NCI-H1092 treated with DMSO at 0.1 percent for 48 hours (cell line): ENCODE data around the gene TCERG1L.
"Not testable (repeated sequence)": the region's sequence is repeated elsewhere in the genome, so short reads cannot be mapped to it uniquely, and the experiment has no call there.

Source experiments
- DNase-seq: peaks from one replicate; lab custom pipeline; 2025; lab: John Stamatoyannopoulos, UW

TCERG1L gene

DNA sequence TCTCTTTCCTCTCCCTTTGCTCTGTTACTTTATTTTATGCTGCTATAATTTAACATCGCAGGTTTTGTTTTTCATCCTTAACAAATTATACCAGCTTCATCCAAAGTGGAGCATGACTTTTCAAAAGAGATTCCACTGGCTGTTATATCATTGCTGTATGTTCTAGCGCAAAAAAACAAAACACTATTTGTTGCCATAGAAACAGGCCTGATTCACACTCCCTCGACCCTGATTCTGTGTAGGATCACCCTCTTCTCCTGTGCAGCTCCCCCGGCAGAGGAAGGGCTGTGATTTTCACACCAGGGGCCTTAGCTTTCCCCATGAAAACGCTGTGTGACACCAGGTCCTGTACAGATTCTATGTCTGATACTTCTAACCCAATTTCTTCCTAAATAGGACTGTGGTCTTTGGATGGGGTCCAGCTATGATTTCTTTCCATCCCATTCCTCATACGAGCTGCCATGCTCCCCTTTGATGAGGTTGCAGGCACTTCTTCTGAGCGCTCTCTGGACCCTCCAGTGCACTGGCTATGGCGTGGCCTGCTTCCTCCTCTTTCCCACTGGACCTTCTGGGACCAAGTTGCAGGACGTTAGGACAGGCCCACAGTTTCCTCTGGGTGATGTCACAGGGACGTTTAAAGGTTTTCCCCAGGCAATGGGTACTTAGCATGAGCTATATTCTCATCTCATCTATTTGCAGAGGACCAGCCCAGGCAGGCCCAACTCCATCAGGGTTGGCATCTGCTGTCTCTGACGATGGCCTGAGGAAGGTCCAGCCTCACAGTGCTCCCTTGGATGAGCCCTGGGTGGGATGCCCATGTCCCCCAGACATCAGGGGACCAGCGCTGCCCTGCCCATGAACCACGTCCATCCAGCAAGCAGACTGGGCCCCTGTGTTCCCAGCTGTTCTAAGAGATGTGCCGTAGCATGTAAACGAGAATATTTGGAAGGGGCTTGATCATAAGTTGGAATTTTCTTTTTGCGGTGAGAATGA is 210.8 kb downstream of the TCERG1L start:
- DNase-seq, result not testable (repeated sequence)

DNA sequence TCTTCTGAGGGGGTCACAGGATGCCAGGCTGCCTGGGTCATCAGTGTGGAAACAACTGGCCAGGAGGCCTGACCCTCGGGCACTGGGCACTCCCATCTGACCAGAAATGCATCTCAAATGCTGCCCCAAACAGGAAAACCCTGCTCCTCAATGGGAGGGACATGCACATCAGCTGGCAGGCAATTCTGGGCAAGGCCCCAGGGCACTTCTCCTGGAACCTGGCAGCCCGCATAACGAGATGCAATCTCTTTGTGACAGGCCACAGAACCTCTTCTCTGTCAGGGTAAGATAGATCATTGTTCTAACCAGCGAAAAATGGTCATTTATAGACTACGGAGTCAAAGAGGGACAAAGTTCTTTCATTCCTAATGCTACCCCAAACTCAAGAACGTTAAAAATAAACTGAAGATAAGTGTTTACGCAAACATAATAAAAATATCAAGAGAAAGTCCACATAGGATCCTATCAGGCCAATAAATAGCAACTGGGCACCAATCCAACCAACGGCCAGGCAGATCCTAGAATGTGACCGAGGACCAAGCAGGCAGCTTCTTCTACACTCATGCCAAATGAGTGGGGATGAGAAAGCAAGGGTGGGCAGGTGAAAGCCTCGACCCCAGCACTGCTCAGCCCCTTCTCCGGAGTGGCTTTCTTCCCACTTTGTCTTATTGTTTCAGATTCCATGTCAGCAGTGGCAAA is 212.3 kb downstream of the TCERG1L start:
- DNase-seq, result peak; percentile 39

DNA sequence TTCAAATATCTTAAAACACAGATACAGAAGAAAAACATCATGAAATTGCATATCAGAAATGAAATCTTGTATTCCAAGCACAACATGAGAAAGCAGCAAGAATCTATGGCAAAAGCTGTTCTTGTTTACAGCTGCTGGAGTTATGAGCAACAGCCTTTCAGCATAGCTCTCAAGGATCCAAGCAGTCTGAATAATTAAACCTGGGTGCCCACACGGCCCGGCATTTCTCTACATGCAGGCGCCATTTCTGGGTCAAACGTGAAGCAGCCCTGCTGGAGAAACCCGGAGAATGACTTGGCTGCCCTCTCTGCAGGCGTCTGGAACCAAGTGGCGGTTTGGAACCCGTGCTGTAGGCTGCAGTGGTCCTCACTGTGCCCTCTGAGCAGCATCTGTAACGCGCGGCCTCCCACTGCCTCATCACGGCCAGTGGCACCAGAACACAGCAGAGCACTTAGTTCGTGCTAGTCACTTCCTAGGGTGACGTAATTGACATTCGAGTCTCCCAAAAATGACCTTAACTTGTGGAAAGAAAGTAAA is 213.0 kb downstream of the TCERG1L start:
- DNase-seq, result no peak

DNA sequence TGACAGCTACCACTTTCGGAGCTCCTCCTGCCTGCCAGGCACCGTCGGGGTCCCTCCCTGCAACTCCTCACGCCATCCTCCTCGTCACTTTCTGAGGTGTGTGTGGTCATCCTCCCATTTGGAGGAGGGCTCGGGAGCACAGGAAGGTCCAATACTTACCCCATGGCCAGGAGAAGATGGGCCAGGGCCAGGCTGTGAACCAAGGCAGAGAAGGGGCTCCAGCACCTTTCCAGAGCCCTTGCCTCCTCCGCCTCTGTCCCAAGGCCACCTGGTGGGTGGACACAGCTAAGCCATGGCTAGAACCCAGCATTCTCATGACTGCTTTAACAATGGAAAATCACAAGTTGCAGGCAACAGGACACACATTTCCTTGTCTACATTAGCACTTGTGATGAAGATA is 215.5 kb downstream of the TCERG1L start:
- no peak for DNase-seq

DNA sequence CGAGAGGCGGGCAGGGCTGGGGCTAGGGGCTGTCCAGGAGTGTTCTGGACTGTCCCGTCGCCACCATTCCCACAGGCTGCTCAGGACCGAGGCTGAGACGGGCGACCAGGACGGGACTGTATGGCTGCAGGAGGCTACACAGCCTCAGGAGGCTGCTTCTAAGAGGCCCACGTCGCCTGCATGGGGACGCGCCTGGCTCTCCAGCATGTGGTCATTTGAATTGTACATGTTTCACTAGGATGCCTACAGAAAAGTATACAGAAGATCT is 216.3 kb downstream of the TCERG1L start:
- DNase-seq, result no peak

DNA sequence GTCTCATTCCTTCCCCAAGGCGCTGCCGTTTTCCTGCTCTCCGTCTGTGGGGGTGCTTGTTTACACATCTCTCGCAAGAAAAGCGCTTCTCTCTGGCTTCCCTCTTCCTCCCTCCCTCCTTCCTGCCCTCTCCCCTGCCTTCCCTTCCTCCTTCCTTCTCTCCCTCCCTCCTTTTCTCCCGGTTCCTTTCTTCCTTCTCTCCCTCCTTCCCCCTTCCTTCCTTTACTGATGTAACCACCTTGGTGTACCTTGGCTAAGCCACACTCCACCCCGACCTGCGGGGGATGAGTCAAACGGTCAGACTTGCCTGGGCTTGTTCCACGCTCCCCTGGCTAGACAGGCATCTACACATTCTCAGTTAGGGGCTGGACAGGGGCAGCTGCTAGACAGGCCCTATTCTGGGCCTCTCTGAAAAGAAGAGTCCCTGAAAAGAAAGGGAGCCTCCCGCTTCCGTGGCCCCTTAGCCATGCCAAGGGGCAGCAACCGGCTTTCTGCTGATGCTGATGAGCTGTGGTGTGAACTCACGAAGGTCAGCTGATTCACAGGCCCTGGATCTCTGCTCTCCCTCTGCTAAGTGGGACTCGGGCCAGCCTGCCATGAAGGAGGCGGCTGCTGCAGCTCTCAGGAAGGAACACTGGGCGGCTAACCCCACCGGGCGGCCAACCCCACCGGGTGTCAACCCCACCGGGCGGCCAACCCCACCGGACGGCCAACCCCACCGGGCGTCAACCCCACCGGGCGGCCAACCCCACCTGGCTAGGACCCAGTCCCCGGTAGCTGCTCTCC is 216.8 kb downstream of the TCERG1L start:
- no peak for DNase-seq

DNA sequence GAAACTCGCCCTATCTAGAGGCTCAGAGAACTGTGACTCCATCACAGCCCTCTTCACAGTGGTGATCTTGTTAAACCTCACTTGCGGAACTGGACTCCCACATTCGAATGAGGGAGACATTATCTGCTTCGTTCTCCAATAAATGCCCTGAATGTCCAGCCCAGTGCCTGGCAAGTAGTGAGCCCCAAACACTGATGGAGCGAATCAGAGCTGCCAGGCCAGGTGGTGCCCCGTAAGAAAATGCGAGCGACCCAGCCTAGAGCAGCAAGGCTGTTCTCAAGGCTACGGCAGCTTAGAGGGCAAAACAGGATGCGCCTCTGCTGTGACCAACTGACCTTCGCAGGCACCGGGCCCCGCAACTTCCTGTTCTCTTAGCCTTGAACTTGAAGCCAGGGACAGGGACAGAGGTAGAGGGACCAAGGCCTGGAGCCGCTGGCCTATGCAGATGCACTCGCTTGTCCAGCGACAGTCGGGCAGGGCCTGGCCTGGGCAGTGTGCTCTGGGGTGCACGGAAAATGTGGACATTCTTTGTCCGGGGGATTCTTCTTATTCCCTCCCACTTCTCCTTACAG is 217.6 kb downstream of the TCERG1L start:
- DNase-seq, result no peak

DNA sequence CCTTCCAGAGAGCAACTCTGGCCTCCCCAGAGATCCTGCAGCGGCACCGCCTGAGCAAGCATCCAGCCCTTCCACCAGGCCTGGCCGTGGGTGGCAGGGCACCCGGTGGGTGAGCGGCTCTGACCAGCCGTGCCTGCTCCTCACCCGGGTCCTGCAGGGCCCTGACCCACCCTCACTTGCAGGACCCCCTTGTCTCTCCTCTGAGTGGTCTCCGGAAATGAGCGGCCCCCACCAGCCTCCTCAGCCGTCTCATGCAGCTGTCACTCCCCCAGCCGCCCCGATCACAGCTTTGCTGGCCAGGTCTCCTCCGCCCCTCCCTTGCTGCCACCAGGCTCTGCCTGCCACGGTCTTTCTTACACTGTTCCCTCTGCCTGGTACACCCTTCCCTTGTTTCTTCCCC is 218.2 kb downstream of the TCERG1L start:
- DNase-seq, result no peak

DNA sequence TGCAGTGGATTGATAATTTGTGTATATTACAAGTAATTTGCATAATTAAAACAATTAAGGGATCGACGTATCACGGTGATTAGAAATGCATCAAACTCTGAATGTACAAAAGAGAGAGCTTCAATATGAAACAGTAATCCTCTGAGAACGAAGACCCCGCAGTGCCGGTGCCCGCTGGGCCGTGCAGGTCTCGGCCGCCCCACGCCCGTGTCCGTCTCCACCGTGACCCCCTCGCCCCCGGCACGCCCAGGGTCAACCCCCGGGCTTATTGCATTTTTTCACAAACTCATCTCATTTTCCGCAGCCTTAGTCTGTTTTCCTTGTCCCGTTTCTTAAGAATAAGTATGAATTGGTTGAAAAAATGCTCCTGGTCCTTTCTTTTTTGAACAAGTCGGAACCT is 218.6 kb downstream of the TCERG1L start:
- no peak for DNase-seq

DNA sequence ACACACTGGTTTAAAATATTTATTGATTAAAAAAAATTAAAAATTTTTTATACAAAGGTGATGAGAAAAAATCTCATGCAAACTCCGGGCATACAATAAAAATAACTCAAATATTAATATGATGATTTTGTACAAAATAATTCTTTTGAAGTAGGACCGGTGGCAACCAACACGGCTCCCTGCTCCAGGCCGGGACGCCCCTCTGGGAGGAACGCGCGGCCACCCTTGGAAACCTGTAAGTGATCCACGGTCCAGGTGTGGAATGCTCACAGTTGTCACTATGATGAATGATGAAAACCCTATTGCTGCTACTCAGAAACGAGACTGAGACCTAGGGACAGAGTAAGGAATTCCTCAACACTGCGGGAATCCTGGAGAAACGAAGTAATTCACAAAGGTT is 219.1 kb downstream of the TCERG1L start:
- DNase-seq, result no peak

DNA sequence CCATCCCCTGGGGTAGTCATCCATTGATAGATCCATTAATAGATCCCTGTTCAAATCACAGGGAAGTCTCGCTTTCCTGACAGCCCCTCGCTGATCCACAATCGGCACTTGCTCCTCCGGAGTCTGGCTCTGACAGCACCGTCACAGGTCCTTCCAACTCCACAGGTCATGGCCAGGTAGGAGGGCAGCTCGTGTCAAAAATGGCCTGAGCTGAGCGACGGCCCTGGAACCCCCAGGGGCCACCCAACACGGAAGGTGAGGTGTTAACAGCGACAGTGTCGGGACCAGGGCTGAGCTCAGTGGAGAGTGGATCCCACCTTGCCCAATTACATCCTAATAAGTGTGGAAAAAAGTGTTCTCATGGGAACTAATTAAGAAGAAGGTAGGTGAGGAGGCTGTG is 219.8 kb downstream of the TCERG1L start:
- no peak for DNase-seq

DNA sequence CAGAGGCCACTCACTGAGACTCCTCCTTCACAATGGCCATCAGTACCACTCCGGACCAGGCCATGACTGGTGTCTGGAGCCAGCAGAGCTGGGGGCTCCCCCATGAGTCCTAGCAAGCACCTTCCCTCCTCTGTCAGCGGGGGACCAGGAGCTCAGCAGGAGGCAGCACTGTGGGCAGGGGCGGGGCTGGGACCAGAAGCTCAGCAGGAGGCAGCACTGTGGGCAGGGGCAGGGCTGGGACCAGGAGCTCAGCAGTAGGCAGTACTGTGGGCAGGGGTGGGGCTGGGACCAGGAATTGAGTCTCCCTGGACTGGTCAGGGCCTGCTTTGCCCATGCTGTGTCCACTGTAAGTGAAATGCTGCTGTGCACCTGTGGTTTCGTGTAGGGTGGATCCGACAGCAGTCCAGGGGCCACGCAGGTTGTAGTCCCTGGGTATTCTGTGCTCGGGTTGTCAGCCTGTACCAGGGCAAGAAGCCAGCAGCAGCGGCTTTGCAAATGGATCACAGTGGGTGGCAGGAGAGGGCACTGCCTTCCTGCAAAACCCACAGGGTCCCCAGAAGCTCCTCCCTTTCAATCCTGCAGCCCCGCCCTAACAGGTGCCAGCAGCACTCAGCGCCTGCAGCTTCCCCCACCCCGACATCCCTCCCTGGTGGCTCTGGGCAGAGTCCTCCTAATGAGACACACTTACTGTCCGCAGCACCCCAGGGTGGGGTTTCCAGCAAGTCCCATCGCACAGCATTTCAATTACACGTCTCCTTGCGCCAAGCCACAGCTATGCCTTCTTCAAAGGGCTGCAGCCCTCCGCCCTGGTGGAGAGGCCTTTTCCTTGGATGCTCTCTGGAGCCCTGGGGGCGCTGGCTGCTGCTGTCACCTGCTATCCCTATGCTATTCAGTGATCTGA is 220.5 kb downstream of the TCERG1L start:
- DNase-seq, result peak; percentile 29

DNA sequence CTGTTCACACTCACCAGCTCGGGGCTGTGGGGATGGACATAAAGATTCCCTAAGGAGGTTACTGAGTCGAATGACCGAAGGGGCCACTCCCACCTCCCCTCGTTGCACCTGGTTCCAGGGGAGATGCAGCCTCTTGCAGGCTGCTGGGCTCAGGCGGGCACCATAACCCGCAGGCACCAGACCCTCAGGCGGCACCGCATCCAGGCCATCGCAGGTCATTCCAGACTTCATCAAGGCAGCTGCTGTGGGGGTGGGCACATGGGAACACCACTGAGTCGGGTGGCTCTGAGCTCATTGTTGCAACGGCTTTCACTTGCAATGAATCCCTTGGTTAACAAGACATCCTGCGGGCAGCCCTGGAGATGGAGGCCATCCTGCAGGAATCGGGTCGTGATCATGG is 221.7 kb downstream of the TCERG1L start:
- DNase-seq, result no peak

DNA sequence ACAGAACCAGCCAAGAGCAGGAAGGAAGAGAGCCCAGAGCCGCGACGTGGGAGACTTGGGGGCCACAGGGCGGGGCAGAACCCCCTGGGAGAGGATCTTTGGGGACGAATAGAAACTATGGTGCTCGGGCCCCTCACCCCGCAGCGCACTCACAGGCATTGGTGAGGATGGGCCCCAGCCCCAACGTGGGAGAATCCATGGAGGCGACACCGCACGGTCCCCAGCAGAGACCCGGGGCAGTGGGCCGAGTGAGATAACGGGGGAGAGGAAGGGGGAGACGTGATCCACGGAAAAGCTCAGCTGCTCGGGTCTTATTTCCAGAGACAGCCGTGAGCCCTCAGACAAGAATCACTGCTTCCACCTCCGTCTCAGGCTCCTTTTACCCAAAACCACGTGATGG is 222.4 kb downstream of the TCERG1L start:
- DNase-seq, result no peak

DNA sequence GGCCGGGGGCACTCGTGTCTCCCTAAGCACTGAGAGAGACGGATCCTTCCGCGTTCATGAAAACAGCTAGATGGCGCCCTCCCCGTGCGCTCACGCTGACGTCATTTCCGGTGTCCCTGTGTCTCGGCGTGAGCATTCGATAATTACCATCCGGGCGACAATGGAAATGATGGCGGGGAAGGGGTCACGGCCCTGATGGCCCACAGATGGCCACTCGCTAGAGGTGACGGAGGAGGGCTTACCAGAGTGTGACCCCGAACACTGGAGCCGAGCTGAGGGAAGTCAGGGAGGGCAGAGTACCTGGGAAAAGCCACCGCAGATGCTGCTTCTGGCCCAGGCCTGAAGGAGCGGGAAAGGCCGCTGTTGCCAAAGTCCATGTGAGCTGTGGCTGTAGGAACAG is 222.9 kb downstream of the TCERG1L start:
- DNase-seq, result no peak

DNA sequence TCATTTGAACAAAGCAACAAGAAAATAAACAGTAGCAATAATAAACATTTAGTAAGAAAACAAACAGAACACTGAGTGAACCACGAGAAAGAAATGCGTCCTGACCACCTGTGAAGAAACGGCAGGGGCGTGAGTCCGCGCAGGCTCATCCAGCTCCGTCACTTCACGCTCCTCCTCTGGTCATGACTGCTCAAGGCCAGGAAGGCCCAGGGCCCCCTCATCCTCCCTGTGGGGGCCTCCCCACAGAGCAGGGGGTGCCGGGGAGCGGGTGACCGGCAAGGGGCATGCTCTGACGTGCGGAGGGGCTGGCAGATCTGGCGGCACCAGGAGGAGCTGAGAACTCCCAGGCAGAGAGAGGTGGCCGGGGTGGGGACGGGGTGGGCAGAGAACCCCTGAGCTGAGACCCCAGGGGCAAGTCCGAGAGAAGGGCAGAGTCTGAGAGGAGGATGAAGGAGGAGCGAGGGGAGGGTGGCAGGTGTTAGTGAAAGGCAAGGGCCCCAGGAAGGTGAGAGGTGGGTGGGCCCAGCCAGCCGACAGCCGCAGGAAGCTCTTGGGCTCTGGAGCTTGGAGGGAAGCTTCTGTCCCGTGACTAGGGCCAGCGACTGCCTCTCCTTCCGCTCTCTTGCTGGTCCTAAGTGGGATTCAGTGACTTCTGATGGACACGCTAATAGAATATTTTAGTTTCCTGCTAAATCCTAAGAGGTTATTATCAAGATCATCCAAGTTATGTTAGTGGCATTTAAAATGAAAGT is 223.9 kb downstream of the TCERG1L start:
- no peak for DNase-seq

DNA sequence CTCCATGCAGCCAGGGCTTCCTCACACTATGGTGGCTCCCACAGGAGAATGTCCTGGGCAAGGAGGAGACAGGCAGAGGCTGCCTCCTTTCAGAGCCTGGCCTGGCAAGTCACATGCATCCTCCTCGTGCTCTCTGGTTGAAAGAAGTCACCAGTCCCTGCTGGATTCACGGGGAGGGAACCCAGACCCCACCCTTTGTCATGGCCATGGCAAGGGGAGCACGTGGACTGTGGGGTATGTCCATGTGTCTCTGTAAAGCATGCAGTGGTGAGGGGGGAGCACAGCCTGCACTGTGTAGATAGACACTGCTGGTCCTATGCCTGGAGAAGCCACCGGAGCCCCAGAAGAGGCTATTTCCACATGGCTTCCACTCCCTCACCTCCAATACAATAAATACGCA is 225.0 kb downstream of the TCERG1L start:
- DNase-seq, result no peak

DNA sequence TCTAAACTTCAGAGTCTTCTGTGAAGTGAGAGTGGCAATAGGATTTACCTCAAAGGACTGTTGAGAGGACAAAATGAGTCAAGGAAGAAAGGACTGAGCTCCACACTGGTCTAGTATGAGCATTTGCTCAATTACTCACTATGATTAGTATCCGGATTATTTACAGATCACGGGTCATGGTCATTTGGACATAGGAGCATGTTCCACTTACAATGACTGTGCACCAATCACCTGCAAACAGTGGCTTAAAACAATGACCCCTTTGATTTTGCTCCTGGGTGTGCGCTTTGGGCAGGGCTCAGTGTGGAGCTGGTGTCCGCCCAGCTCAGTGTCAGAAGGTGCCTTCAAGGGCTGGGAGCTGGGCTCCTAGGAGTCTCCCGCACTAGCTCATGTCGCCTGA is 225.4 kb downstream of the TCERG1L start:
- DNase-seq, result no peak

DNA sequence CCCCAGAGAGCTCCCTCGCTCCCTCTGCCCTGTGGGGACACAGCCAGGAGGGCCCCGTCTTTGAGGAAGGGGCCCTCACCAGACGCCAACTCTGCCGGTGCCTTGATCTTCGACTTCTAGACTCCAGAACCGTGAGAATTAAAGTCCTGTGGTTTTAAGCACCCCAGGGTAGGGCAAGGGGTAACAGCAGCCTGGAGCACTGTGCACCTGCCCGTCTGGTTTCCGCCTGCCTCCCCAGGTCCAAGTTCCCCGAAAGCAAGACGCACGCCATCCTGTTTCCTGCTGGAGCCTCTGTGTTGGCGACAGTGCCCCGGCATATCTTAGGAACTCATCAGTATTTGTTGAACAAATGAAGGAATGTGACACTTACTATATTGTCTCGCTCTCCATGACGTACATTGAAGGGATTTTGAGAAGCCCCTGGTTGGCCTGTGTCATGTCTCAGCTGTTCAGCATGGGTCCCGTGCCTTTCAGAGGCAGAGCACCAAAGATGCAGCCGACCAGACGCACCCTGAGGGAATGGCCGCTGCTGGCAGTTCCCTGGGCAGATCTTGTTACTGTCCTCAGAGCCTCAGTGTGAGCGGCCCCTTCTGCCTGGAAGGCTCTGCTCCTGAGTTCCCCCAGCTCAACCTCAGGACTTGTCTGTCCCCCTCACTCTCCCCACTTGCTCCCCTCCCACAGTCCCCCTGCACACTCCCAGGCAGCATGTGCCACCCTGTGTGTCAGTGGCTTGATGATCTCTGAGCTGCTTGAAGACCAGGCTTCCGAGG is 226.2 kb downstream of the TCERG1L start:
- DNase-seq, result no peak

DNA sequence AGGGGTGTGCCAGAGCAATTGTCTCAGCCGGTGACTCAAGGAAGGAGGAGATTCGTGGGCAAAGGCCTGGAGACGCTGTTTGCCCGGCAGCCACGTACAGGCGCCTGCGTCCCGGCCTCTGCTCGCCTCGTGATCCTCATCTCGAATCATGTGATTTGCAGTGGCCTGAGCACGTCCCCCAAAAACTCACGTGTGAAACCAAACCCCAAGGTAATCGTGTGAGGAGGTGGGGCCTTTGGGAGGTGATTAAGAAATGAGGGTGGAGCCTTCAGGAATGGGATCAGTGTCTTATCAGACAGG is 226.8 kb downstream of the TCERG1L start:
- DNase-seq, result no peak
